Stomach (tissue), 4 donors: Measurements from ENCODE around the gene NRM.

Source experiments
- POLR2AphosphoS5 ChIP-seq, 3 donors: sonication (generic); formaldehyde crosslinking; IDR thresholded peaks; one replicate each; pipeline ENCODE4 v1.6.1; 2016; ENCODE audit warnings: antibody characterized with exemption in 3 of 3
- TF ChIP-seq, protein P1 (sequence below), 7 experiments: fragments of 450-650 bp in 4 of 7; fragments of 200-600 bp in 3 of 7; sonication (generic) in 3 of 7; IDR thresholded peaks; one replicate each; pipeline ENCODE4 v1.5.1; 2016 to 2019; ENCODE audit warnings: antibody characterized with exemption in 7 of 7, control low read depth in 2 of 7, mild to moderate bottlenecking in 1 of 7

GRCh38 chr6:30721198-30722024 lies 30.6 kb upstream of the NRM start:
- TF ChIP-seq, protein P1, sequence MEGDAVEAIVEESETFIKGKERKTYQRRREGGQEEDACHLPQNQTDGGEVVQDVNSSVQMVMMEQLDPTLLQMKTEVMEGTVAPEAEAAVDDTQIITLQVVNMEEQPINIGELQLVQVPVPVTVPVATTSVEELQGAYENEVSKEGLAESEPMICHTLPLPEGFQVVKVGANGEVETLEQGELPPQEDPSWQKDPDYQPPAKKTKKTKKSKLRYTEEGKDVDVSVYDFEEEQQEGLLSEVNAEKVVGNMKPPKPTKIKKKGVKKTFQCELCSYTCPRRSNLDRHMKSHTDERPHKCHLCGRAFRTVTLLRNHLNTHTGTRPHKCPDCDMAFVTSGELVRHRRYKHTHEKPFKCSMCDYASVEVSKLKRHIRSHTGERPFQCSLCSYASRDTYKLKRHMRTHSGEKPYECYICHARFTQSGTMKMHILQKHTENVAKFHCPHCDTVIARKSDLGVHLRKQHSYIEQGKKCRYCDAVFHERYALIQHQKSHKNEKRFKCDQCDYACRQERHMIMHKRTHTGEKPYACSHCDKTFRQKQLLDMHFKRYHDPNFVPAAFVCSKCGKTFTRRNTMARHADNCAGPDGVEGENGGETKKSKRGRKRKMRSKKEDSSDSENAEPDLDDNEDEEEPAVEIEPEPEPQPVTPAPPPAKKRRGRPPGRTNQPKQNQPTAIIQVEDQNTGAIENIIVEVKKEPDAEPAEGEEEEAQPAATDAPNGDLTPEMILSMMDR (IDR thresholded peaks at IDR 0.05): peak in 3 of 7 experiments; percentile 44 to 80 (median 51)
- TF ChIP-seq POLR2AphosphoS5 (IDR thresholded peaks at IDR 0.05): peak; percentile 34 to 77 (median 65)
